HL-60 (cell line): ENCODE measurements around the gene ENTPD1.
"Not testable (repeated sequence)": the region's sequence is repeated elsewhere in the genome, so short reads cannot be mapped to it uniquely, and the experiment has no call there.

Source experiments
- POLR2AphosphoS5 ChIP-seq: IDR thresholded peaks from 2 replicates; pipeline ENCODE4 v1.6.1; 2012; ENCODE audit warnings: low read depth
- SPI1 ChIP-seq: IDR thresholded peaks from 2 replicates; pipeline ENCODE4 v1.6.1; 2012; ENCODE audit warnings: low read depth, mild to moderate bottlenecking, borderline replicate concordance
- TF ChIP-seq, protein P1 (sequence below): IDR thresholded peaks from one replicate; pipeline ENCODE4 v1.5.1; 2011; ENCODE audit warnings: low read length, control low read depth, inconsistent platforms; ENCODE audit not compliant: insufficient read depth
- TF ChIP-seq, protein P2 (sequence below): IDR thresholded peaks from 2 replicates; pipeline ENCODE4 v1.6.1; 2012; ENCODE audit warnings: low read depth; ENCODE audit not compliant: insufficient replicate concordance

DNA sequence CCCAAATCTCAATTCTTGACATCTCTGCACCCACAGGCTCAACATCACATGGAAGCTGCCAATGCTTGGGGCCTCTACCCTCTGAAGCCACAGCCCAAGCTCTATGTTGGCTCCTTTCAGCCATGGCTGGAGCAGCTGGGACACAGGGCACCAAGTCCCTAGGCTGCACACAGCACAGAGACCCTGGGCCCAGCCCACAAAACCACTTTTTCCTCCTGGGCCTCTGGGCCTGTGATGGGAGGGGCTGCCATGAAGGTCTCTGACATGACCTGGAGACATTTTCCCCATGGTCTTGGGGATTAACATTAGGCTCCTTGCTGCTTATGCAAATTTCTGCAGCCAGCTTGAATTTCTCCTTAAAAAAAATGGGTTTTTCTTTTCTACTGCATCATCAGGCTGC, 118.8 kb downstream of the ENTPD1 start:
- TF ChIP-seq, protein P1, sequence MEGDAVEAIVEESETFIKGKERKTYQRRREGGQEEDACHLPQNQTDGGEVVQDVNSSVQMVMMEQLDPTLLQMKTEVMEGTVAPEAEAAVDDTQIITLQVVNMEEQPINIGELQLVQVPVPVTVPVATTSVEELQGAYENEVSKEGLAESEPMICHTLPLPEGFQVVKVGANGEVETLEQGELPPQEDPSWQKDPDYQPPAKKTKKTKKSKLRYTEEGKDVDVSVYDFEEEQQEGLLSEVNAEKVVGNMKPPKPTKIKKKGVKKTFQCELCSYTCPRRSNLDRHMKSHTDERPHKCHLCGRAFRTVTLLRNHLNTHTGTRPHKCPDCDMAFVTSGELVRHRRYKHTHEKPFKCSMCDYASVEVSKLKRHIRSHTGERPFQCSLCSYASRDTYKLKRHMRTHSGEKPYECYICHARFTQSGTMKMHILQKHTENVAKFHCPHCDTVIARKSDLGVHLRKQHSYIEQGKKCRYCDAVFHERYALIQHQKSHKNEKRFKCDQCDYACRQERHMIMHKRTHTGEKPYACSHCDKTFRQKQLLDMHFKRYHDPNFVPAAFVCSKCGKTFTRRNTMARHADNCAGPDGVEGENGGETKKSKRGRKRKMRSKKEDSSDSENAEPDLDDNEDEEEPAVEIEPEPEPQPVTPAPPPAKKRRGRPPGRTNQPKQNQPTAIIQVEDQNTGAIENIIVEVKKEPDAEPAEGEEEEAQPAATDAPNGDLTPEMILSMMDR, result not testable (repeated sequence)
- TF ChIP-seq, protein P2, sequence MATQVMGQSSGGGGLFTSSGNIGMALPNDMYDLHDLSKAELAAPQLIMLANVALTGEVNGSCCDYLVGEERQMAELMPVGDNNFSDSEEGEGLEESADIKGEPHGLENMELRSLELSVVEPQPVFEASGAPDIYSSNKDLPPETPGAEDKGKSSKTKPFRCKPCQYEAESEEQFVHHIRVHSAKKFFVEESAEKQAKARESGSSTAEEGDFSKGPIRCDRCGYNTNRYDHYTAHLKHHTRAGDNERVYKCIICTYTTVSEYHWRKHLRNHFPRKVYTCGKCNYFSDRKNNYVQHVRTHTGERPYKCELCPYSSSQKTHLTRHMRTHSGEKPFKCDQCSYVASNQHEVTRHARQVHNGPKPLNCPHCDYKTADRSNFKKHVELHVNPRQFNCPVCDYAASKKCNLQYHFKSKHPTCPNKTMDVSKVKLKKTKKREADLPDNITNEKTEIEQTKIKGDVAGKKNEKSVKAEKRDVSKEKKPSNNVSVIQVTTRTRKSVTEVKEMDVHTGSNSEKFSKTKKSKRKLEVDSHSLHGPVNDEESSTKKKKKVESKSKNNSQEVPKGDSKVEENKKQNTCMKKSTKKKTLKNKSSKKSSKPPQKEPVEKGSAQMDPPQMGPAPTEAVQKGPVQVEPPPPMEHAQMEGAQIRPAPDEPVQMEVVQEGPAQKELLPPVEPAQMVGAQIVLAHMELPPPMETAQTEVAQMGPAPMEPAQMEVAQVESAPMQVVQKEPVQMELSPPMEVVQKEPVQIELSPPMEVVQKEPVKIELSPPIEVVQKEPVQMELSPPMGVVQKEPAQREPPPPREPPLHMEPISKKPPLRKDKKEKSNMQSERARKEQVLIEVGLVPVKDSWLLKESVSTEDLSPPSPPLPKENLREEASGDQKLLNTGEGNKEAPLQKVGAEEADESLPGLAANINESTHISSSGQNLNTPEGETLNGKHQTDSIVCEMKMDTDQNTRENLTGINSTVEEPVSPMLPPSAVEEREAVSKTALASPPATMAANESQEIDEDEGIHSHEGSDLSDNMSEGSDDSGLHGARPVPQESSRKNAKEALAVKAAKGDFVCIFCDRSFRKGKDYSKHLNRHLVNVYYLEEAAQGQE, result not testable (repeated sequence)
- not testable (repeated sequence) for TF ChIP-seq SPI1, POLR2AphosphoS5
